ENCODE results near the gene ONECUT3. TPM values are rescaled to one million over a fixed set of nuclear protein-coding genes. Genes with fewer than 3 reads are reported as not detected.

ONECUT3 gene
- total and polyA plus RNA-seq, 9 of the 15 experiments (the other 6 are each of a cell fraction or from before 2014, with no cell fraction given) = not detected

- no peaks in the 10 kb centered on the region for H3K79me2 ChIP-seq (ENCODE audit: control insufficient read depth, insufficient read depth, low read length)
- no peaks in the 10 kb centered on the region; the same call in none of the 2 replicates for H3K9me3 ChIP-seq (replicated peaks; ENCODE audit: control insufficient read depth, insufficient read depth, low read depth, low read length)
- no peak overlapping the region for H2AFZ ChIP-seq (ENCODE audit: low read depth, low read length)
- H3K27ac ChIP-seq (ENCODE audit: extremely low read depth, low read depth, low read length) = no peak overlapping the region
- DNase-seq (ENCODE audit: extremely low read depth in 1 of 4, low spot score in 3 of 4) = peak in 2 of 4 experiments; percentile 54 to 68
- peaks cover 2 to 21% of the 10 kb centered on the region in 2 experiments; a peak in 3 of 5 replicates for H3K27me3 ChIP-seq (ENCODE audit: control insufficient read depth in 2 of 2, insufficient read depth in 2 of 2, low read length in 2 of 2)
- intact Hi-C loops (cut with micrococcal nuclease) = no loop called here
- in situ Hi-C loops (cut with MboI) = no loop called here
- POLR2A ChIA-PET = interaction anchor here (0.6 to 1.4 kb wide), 4 partner anchors 10 to 189 kb away, joined by 3 read pairs; no protein-coding TSS in a partner anchor
- no peak overlapping the region for H3K4me2 ChIP-seq (ENCODE audit: insufficient read depth, low read length)
- BruUV-seq (replicated peaks) = no TSS peak
- H3K9ac ChIP-seq (ENCODE audit: insufficient read depth in 1 of 2, low read depth in 2 of 2, low read length in 2 of 2) = no peak overlapping the region
- no peak for ATAC-seq
- H3K36me3 ChIP-seq (ENCODE audit: control insufficient read depth, insufficient read depth, low read length) = no peaks in the 10 kb centered on the region
- H3K4me1 ChIP-seq (replicated peaks in 1 of 2; ENCODE audit: control insufficient read depth in 2 of 2, insufficient read depth in 2 of 2, low read length in 2 of 2) = peaks cover 3 to 23% of the 10 kb centered on the region in 2 experiments; a peak in 3 of 5 replicates
- H3K9me1 ChIP-seq (ENCODE audit: control insufficient read depth, insufficient read depth, low read length) = no peaks in the 10 kb centered on the region
- H3K4me3 ChIP-seq = no peak overlapping the region
- CTCF ChIA-PET (ENCODE audit: low intra/inter-chr PET ratio) = no interaction called here
- no peak for FAIRE-seq
- 11% methylated on average over 4 of the region's 4 CpGs for WGBS (ENCODE audit: insufficient coverage, low coverage, missing lambda C conversion rate)
- H4K20me1 ChIP-seq (replicated peaks; ENCODE audit: control insufficient read depth, insufficient read depth, low read length) = no peaks in the 10 kb centered on the region
- no peak for TF ChIP-seq TRIM24 (IDR thresholded peaks at IDR 0.05)
- peak; percentile 12 for TF ChIP-seq RBM25 (IDR thresholded peaks at IDR 0.05; ENCODE audit: low read depth, low read length, severe bottlenecking)
- TF ChIP-seq ZFP36 (IDR thresholded peaks at IDR 0.05; ENCODE audit: low read depth, low read length, partially characterized antibody) = no peak
- no peak for TF ChIP-seq TEAD2 (tag; IDR thresholded peaks at IDR 0.05)
- TF ChIP-seq NR2F6 (CRISPR knock-in tag; IDR thresholded peaks at IDR 0.05) = no peak
- TF ChIP-seq NFYB (IDR thresholded peaks at IDR 0.05; ENCODE audit: extremely low read depth, insufficient read length) = peak; percentile 57
- TF ChIP-seq ZKSCAN8 (CRISPR knock-in tag; IDR thresholded peaks at IDR 0.05) = no peak
Observed at GRCh38 chr19:1783354-1783753, 30.0 kb downstream of the ONECUT3 start.
